Neural progenitor cell (in vitro differentiated cells): ENCODE measurements around the gene SEL1L3. TPM values are rescaled to one million over a fixed set of nuclear protein-coding genes. Genes with fewer than 3 reads are reported as not detected.

Experiments used
- DNase-seq: peaks from one replicate; pipeline ENCODE4 v3.0.0-alpha.2; 2016; ENCODE audit warnings: low spot score
- H2AFZ ChIP-seq: fragments of 200-600 bp; sonication (generic); replicated peaks from 2 replicates; pipeline ENCODE4 v1.6.1; 2016; ENCODE audit warnings: antibody characterized with exemption
- H3F3A ChIP-seq: fragments of 200-600 bp; sonication (generic); 2 replicates; pipeline ENCODE4 v1.6.1; 2016; ENCODE audit warnings: antibody characterized with exemption, low read depth
- H3K27ac ChIP-seq: fragments of 200-600 bp; sonication (generic); 2 replicates; pipeline ENCODE4 v1.5.1; 2016; ENCODE audit warnings: mild to moderate bottlenecking
- H3K27me3 ChIP-seq: fragments of 200-600 bp; sonication (generic); 2 replicates; pipeline ENCODE4 v1.6.1; 2016; ENCODE audit warnings: mild to moderate bottlenecking, moderate library complexity
- H3K36me3 ChIP-seq: fragments of 200-600 bp; sonication (generic); 2 replicates; pipeline ENCODE4 v1.5.1; 2016
- H3K4me1 ChIP-seq: fragments of 200-600 bp; sonication (generic); 2 replicates; pipeline ENCODE4 v1.6.1; 2016; ENCODE audit warnings: mixed run types
- H3K4me2 ChIP-seq: fragments of 200-600 bp; sonication (generic); 2 replicates; pipeline ENCODE4 v1.6.1; 2016
- H3K4me3 ChIP-seq: fragments of 200-600 bp; sonication (generic); 2 replicates; pipeline ENCODE4 v1.5.1; 2016
- H3K79me2 ChIP-seq: fragments of 200-600 bp; sonication (generic); 2 replicates; pipeline ENCODE4 v1.6.1; 2016; ENCODE audit warnings: low read depth
- H3K9ac ChIP-seq: fragments of 200-600 bp; sonication (generic); 2 replicates; pipeline ENCODE4 v1.6.1; 2016
- H3K9me3 ChIP-seq: fragments of 200-600 bp; sonication (generic); 2 replicates; pipeline ENCODE4 v1.5.1; 2016; ENCODE audit warnings: low read depth
- H4K20me1 ChIP-seq: fragments of 200-600 bp; sonication (generic); 2 replicates; pipeline ENCODE4 v1.6.1; 2016; ENCODE audit warnings: low read depth
- H3K27ac Mint-ChIP-seq: 3 replicates; pipeline ENCODE4 v1.8.0; 2021; ENCODE audit warnings: mixed read lengths
- H3K27me3 Mint-ChIP-seq: 2 replicates; pipeline ENCODE4 v1.8.0; 2022; ENCODE audit warnings: low read depth, mild to moderate bottlenecking, inconsistent platforms, moderate library complexity, mixed read lengths; ENCODE audit not compliant: insufficient read depth
- H3K36me3 Mint-ChIP-seq: 3 replicates; pipeline ENCODE4 v1.8.0; 2021; ENCODE audit warnings: mixed read lengths
- H3K4me1 Mint-ChIP-seq: 3 replicates; pipeline ENCODE4 v1.8.0; 2021; ENCODE audit warnings: mixed read lengths
- H3K4me3 Mint-ChIP-seq: 3 replicates; pipeline ENCODE4 v1.8.0; 2021; ENCODE audit warnings: mild to moderate bottlenecking, moderate library complexity, mixed read lengths
- H3K9me3 Mint-ChIP-seq: 3 replicates; pipeline ENCODE4 v1.8.0; 2020; ENCODE audit warnings: mixed read lengths
- CTCF ChIP-seq: fragments of 200-600 bp; sonication (generic); IDR thresholded peaks from 2 replicates; pipeline ENCODE4 v1.5.1; 2017; ENCODE audit warnings: antibody characterized with exemption, mild to moderate bottlenecking
- EZH2 ChIP-seq: fragments of 200-600 bp; sonication (generic); IDR thresholded peaks from 2 replicates; pipeline ENCODE4 v1.6.1; 2017; ENCODE audit warnings: antibody characterized with exemption, mild to moderate bottlenecking, moderate library complexity
- EZH2phosphoT487 ChIP-seq: fragments of 200-600 bp; sonication (generic); IDR thresholded peaks from 2 replicates; pipeline ENCODE4 v1.6.1; 2017; ENCODE audit warnings: antibody characterized with exemption
- total RNA-seq: library from RNA; depleted of rRNA; stranded (reverse); fragments of >200 nt; gene quantifications from 2 replicates; pipeline ENCODE4 v1.2.3, GENCODE V29; 2015; ENCODE audit warnings: low replicate concordance

The SEL1L3 gene
- total RNA-seq, 1 donor from 2014 or later: 87.2 TPM

- H3K36me3 Mint-ChIP-seq: peaks cover 25% of the 10 kb centered on the region
- H3K36me3 ChIP-seq: no peaks in the 10 kb centered on the region
- no peaks in the 10 kb centered on the region for H3K79me2 ChIP-seq
These were observed 69.9 kb downstream of the SEL1L3 start for GRCh38 chr4:25792876-25793275.

GRCh38 chr4:25792200-25792791 is 70.5 kb downstream of the SEL1L3 start:
- H3K4me3 ChIP-seq: no peak overlapping the region
- TF ChIP-seq CTCF (peak; percentile 67), EZH2 (no peak), EZH2phosphoT487 (no peak)
- H3K79me2 ChIP-seq: no peaks in the 10 kb centered on the region
- H3K4me2 ChIP-seq: no peak overlapping the region
- Mint-ChIP-seq H3K9me3 (peaks cover 6% of the 10 kb centered on the region), H3K27me3 (peaks cover 2% of the 10 kb centered on the region), H3K4me3 (no peak overlapping the region), H3K27ac (no peak overlapping the region), H3K4me1 (peaks cover 21% of the 10 kb centered on the region), H3K36me3 (peaks cover 25% of the 10 kb centered on the region)
- H3K27me3 ChIP-seq: no peaks in the 10 kb centered on the region
- peaks cover 20% of the 10 kb centered on the region for H3F3A ChIP-seq
- H3K9ac ChIP-seq: no peak overlapping the region
- H2AFZ ChIP-seq: no peak overlapping the region
- no peak overlapping the region for H3K27ac ChIP-seq
- peaks cover 3% of the 10 kb centered on the region for H4K20me1 ChIP-seq
- H3K36me3 ChIP-seq: no peaks in the 10 kb centered on the region
- peak; percentile 46 for DNase-seq
- H3K4me1 ChIP-seq: peaks cover 27% of the 10 kb centered on the region
- no peaks in the 10 kb centered on the region for H3K9me3 ChIP-seq

More at GRCh38 chr4:25792876-25793275, 69.9 kb downstream of the SEL1L3 start:
- Histone ChIP-seq H3K27ac (no peak overlapping the region), H3K4me1 (peaks cover 27% of the 10 kb centered on the region), H3F3A (peaks cover 20% of the 10 kb centered on the region), H3K4me2 (no peak overlapping the region), H2AFZ (no peak overlapping the region), H3K27me3 (no peaks in the 10 kb centered on the region), H3K9ac (no peak overlapping the region), H3K9me3 (no peaks in the 10 kb centered on the region), H3K4me3 (no peak overlapping the region), H4K20me1 (peaks cover 3% of the 10 kb centered on the region)
- Mint-ChIP-seq H3K4me1 (peaks cover 22% of the 10 kb centered on the region), H3K4me3 (no peak overlapping the region), H3K27me3 (peaks cover 2% of the 10 kb centered on the region), H3K27ac (no peak overlapping the region), H3K9me3 (peaks cover 6% of the 10 kb centered on the region)
- no peak for DNase-seq
- no peak for TF ChIP-seq CTCF
- TF ChIP-seq EZH2phosphoT487: no peak

- peaks cover 2% of the 10 kb centered on the region for H3K27me3 Mint-ChIP-seq
- Histone ChIP-seq H3K36me3 (no peaks in the 10 kb centered on the region), H3K4me1 (peaks cover 6% of the 10 kb centered on the region), H3K27me3 (no peaks in the 10 kb centered on the region), H3K9me3 (no peaks in the 10 kb centered on the region), H3F3A (peaks cover 2% of the 10 kb centered on the region), H3K4me2 (no peak overlapping the region), H3K9ac (no peak overlapping the region), H3K79me2 (no peaks in the 10 kb centered on the region), H3K4me3 (no peak overlapping the region), H3K27ac (no peak overlapping the region), H2AFZ (no peak overlapping the region), H4K20me1 (no peaks in the 10 kb centered on the region)
- TF ChIP-seq CTCF: no peak
- no peak for TF ChIP-seq EZH2phosphoT487
- TF ChIP-seq EZH2: no peak
- H3K27ac Mint-ChIP-seq: no peak overlapping the region
- H3K4me1 Mint-ChIP-seq: peaks cover 3% of the 10 kb centered on the region
- peaks cover 26% of the 10 kb centered on the region for H3K36me3 Mint-ChIP-seq
- DNase-seq: no peak
- H3K9me3 Mint-ChIP-seq: peaks cover 6% of the 10 kb centered on the region
- H3K4me3 Mint-ChIP-seq: no peak overlapping the region
These were observed 72.8 kb downstream of the SEL1L3 start for GRCh38 chr4:25790024-25790423.
